ENCODE data around the gene XRCC1. TPM values are rescaled to one million over a fixed set of nuclear protein-coding genes. Genes with fewer than 3 reads are reported as not detected.
A peak's percentile ranks its signal among the peaks of the same experiment; 100 is the strongest.

The XRCC1 gene
- total and polyA plus RNA-seq, 10 of the 15 experiments (the other 5 are each of a cell fraction or from before 2014, with no cell fraction given): 2.0 to 51.1 (median 33.7) TPM

DNA sequence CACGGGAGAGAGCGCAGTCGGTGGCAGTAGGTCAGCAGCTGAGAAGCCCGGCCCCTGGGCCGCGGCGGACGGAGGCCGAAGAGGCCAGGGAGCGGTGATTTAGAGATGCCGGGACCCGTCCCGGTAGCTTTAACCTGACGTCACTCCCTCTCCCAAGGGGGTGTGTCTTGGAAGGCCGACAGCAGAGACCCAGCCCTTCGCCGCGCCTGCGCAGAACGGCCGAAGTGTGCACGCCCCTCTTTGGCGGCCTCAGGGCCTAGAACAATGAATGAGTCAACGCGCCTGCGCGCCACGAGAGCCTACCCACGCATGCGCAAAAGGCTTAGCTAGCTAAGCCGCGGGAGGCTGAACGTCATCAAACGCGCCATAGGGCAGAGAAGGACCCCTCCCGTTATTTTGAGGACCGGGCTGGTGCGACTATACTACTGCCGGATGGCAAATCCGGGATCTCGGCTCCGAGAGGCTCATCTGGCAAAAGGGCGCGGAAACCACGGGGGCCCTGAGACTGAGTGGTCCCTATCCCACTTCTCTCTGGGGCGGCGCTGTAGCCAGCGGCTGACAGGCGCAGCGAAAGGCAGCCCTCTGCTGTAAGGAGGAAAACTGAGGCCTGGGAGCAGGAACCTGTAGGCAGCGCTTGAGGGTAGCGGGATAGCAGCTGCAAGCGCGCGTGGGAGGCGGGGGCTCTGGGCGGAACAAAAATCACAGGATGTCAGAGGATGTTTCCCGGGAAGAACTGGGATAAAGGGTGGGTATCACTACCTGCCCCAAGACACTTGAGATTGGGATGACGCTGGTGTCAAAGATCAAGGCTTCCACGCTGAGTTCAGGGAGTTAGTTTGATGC lies 20.9 kb upstream of the XRCC1 start, which contains the start of the genes IRGQ and ZNF576 (continued):
- TF ChIP-seq, protein P1, sequence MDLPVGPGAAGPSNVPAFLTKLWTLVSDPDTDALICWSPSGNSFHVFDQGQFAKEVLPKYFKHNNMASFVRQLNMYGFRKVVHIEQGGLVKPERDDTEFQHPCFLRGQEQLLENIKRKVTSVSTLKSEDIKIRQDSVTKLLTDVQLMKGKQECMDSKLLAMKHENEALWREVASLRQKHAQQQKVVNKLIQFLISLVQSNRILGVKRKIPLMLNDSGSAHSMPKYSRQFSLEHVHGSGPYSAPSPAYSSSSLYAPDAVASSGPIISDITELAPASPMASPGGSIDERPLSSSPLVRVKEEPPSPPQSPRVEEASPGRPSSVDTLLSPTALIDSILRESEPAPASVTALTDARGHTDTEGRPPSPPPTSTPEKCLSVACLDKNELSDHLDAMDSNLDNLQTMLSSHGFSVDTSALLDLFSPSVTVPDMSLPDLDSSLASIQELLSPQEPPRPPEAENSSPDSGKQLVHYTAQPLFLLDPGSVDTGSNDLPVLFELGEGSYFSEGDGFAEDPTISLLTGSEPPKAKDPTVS (IDR thresholded peaks at IDR 0.05; ENCODE audit: low read depth, low read length): peak; percentile 70
- TF ChIP-seq, protein P2, sequence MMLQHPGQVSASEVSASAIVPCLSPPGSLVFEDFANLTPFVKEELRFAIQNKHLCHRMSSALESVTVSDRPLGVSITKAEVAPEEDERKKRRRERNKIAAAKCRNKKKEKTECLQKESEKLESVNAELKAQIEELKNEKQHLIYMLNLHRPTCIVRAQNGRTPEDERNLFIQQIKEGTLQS (IDR thresholded peaks at IDR 0.05; ENCODE audit: borderline replicate concordance, extremely low read depth, low read depth, low read length): peak; percentile 78; the same call in 1 of the 2 replicates
- TF ChIP-seq NFYA (IDR thresholded peaks at IDR 0.05; ENCODE audit: borderline replicate concordance, low read depth, low read length): no peak
- TF ChIP-seq GABPA (IDR thresholded peaks at IDR 0.05; ENCODE audit: low read depth): no peak
- TF ChIP-seq SREBF2 (IDR thresholded peaks at IDR 0.05; ENCODE audit: low read length): no peak
- TF ChIP-seq, protein P3, sequence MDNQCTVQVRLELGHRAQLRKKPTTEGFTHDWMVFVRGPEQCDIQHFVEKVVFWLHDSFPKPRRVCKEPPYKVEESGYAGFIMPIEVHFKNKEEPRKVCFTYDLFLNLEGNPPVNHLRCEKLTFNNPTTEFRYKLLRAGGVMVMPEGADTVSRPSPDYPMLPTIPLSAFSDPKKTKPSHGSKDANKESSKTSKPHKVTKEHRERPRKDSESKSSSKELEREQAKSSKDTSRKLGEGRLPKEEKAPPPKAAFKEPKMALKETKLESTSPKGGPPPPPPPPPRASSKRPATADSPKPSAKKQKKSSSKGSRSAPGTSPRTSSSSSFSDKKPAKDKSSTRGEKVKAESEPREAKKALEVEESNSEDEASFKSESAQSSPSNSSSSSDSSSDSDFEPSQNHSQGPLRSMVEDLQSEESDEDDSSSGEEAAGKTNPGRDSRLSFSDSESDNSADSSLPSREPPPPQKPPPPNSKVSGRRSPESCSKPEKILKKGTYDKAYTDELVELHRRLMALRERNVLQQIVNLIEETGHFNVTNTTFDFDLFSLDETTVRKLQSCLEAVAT (IDR thresholded peaks at IDR 0.05): no peak; the same call in 1 of the 2 replicates
- TF ChIP-seq RBBP5 (conservative IDR thresholded peaks at IDR 0.05): no peak
- peak in 1 of 2 experiments; percentile 67; a peak in 2 of 4 replicates for TF ChIP-seq SRF (IDR thresholded peaks at IDR 0.05; ENCODE audit: low read depth in 2 of 2, low read length in 2 of 2)
- TF ChIP-seq TCF12 (IDR thresholded peaks at IDR 0.05; ENCODE audit: low read depth, low read length): no peak
- no peak for TF ChIP-seq KAT2A (conservative IDR thresholded peaks at IDR 0.05; ENCODE audit: control insufficient read depth, low read depth, low read length)
- TF ChIP-seq LARP7 (IDR thresholded peaks at IDR 0.05): peak; percentile 94
- no peak for TF ChIP-seq HDGF (IDR thresholded peaks at IDR 0.05)
- TF ChIP-seq, protein P4, sequence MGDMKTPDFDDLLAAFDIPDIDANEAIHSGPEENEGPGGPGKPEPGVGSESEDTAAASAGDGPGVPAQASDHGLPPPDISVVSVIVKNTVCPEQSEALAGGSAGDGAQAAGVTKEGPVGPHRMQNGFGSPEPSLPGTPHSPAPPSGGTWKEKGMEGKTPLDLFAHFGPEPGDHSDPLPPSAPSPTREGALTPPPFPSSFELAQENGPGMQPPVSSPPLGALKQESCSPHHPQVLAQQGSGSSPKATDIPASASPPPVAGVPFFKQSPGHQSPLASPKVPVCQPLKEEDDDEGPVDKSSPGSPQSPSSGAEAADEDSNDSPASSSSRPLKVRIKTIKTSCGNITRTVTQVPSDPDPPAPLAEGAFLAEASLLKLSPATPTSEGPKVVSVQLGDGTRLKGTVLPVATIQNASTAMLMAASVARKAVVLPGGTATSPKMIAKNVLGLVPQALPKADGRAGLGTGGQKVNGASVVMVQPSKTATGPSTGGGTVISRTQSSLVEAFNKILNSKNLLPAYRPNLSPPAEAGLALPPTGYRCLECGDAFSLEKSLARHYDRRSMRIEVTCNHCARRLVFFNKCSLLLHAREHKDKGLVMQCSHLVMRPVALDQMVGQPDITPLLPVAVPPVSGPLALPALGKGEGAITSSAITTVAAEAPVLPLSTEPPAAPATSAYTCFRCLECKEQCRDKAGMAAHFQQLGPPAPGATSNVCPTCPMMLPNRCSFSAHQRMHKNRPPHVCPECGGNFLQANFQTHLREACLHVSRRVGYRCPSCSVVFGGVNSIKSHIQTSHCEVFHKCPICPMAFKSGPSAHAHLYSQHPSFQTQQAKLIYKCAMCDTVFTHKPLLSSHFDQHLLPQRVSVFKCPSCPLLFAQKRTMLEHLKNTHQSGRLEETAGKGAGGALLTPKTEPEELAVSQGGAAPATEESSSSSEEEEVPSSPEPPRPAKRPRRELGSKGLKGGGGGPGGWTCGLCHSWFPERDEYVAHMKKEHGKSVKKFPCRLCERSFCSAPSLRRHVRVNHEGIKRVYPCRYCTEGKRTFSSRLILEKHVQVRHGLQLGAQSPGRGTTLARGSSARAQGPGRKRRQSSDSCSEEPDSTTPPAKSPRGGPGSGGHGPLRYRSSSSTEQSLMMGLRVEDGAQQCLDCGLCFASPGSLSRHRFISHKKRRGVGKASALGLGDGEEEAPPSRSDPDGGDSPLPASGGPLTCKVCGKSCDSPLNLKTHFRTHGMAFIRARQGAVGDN (IDR thresholded peaks at IDR 0.05): peak; percentile 56; the same call in 1 of the 2 replicates
- peak; percentile 100 for TF ChIP-seq MYB (IDR thresholded peaks at IDR 0.05; ENCODE audit: borderline replicate concordance, low read depth, low read length)
- TF ChIP-seq, protein P5, sequence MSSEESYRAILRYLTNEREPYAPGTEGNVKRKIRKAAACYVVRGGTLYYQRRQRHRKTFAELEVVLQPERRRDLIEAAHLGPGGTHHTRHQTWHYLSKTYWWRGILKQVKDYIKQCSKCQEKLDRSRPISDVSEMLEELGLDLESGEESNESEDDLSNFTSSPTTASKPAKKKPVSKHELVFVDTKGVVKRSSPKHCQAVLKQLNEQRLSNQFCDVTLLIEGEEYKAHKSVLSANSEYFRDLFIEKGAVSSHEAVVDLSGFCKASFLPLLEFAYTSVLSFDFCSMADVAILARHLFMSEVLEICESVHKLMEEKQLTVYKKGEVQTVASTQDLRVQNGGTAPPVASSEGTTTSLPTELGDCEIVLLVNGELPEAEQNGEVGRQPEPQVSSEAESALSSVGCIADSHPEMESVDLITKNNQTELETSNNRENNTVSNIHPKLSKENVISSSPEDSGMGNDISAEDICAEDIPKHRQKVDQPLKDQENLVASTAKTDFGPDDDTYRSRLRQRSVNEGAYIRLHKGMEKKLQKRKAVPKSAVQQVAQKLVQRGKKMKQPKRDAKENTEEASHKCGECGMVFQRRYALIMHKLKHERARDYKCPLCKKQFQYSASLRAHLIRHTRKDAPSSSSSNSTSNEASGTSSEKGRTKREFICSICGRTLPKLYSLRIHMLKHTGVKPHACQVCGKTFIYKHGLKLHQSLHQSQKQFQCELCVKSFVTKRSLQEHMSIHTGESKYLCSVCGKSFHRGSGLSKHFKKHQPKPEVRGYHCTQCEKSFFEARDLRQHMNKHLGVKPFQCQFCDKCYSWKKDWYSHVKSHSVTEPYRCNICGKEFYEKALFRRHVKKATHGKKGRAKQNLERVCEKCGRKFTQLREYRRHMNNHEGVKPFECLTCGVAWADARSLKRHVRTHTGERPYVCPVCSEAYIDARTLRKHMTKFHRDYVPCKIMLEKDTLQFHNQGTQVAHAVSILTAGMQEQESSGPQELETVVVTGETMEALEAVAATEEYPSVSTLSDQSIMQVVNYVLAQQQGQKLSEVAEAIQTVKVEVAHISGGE (CRISPR knock-in tag; IDR thresholded peaks at IDR 0.05): no peak
- peak; percentile 96; the same call in 1 of the 2 replicates for TF ChIP-seq ZNF207 (IDR thresholded peaks at IDR 0.05; ENCODE audit: borderline replicate concordance)

All from GM12878 (cell line).